Measurements from ENCODE around the gene ANP32E.

DNA sequence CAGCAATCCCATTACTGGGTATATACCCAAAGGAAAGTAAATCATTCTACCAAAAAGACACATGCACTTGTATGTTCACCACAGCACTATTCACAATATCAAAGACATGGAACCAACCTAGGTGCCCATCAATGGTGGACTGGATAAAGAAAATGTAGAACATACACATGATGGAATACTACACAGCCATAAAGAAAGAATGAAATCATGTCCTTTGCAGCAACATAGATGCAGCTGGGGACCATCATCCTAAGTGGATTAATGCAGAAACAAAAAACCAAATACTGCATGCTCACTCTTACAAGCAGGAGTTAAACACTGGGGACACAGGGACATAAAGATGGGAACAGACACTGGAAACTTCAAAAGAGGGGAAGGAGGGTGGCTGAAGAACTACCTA lies 8.7 kb downstream of the ANP32E start:
- TF ChIP-seq, protein P1, sequence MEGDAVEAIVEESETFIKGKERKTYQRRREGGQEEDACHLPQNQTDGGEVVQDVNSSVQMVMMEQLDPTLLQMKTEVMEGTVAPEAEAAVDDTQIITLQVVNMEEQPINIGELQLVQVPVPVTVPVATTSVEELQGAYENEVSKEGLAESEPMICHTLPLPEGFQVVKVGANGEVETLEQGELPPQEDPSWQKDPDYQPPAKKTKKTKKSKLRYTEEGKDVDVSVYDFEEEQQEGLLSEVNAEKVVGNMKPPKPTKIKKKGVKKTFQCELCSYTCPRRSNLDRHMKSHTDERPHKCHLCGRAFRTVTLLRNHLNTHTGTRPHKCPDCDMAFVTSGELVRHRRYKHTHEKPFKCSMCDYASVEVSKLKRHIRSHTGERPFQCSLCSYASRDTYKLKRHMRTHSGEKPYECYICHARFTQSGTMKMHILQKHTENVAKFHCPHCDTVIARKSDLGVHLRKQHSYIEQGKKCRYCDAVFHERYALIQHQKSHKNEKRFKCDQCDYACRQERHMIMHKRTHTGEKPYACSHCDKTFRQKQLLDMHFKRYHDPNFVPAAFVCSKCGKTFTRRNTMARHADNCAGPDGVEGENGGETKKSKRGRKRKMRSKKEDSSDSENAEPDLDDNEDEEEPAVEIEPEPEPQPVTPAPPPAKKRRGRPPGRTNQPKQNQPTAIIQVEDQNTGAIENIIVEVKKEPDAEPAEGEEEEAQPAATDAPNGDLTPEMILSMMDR (IDR thresholded peaks at IDR 0.05): no peak
- TF ChIP-seq POLR2AphosphoS5 (IDR thresholded peaks at IDR 0.05) (no peak), POLR2A (IDR thresholded peaks at IDR 0.05) (no peak)
